ENCODE data around the gene KRT6A.
"Not testable (repeated sequence)": the region's sequence is repeated elsewhere in the genome, so short reads cannot be mapped to it uniquely, and the experiment has no call there.

KRT6A gene

DNA sequence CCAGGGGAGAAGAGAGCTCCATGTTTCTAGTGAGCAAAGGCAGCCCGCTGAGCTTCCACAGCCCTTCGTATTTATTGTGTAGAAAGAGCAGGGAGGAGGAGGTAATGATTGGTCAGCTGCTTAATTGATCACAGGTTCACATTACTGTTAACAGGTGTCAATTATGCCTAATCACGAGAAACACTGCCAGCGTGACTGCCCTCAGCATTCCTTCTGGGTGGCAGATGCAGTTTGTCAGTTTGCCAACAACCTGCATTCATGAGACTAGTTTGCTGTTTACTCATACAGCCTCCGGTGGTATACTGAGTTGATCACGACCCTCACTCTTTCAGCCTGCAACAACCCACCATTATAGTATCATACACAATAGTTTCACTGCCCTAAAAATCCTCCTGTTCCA is 7.5 kb upstream of the KRT6A start:
- not testable (repeated sequence) for DNase-seq

DNA sequence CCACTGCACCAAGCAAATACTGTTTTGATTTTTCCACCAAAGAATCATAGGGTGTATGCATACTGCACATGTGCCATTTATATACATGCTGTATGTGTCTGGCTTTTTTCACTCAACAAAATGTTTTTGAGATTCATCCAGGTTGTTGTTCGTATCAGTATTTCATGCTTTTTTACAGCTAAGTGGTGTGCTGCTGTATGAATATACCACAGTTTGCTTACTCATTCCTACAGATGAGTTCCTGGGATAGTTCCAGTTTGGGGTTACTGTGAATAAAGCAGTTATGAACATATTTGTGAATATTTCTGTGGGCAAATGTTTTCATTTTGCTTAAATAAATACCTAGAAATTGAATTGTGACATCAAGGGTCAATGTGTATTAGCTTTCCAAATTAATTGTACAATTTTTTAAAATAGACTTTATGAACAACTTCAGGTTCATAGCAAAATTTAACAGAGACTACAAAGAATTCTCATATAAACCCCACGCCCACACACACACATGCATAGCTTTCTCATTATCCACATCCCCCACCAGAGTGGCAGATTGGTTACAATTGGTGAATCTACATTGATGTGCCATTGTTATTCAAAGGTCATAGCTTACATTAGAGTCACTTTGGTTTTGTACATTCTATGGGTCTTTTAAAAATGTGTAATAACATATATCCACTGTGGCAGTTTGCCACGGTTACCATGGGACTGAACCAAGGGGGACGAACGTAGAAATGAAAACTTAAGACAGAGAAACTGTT is 6.9 kb upstream of the KRT6A start:
- DNase-seq, result no peak

DNA sequence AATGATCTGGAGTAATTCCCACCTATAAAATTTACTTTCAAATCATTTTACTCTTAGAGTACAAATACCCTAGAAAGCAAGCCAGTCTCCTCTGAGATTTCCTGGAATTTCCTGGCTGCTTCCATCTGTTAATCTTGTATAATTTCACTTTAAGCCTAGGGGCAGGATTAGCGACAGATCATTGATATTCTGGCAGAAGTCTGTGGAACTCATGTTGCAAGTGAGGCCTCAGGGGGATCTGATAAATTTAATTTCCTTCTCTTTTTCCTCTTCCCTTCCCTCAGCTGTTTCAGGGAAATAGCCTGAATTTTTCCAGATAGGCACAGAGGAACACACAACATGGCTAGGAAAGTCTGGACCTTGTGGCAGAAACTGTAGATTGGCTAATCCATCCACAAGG is 5.9 kb upstream of the KRT6A start:
- no peak for DNase-seq

DNA sequence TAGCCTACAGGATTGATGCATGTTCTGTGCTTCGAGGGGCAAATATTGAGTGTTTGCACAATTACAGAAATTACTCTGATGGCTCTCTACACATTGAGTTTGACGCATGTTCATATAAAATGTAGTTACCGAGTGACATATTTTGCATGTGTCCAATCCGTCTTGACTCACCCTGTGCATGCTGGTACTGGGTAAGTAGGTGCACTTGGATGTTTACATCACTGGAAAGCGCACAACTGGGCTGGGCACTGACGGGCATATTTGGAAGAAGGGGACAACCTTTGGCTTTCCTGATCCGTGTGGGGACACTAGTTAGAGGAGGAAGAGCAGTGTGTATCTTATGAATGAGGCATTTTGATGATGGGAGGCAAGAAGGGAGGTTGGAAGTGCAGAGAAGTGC is 4.9 kb upstream of the KRT6A start:
- no peak for DNase-seq

DNA sequence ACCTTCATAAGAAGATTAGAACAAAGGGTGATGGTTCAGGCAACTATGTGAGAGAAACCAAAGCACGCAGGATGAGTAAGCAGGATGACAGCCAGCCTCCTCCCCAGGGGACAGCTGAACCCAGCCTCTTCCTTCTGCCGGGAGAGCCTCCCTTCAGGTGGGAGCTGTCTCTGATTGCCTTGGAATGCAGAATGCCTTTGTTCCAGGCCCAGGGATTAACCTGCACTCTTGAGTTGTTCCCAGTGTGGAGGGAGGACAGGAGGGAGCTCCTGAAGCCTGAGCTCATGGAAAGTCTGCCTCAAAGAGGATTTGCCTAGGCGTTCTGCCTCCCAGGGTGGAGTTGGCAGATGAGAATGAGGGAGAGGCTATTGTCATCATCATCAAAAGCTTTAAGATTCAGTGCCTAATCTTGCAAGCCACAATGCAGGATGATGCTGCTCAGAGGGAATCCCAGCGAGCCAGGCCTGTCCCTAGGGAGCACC is 3.6 kb upstream of the KRT6A start:
- DNase-seq, result no peak

DNA sequence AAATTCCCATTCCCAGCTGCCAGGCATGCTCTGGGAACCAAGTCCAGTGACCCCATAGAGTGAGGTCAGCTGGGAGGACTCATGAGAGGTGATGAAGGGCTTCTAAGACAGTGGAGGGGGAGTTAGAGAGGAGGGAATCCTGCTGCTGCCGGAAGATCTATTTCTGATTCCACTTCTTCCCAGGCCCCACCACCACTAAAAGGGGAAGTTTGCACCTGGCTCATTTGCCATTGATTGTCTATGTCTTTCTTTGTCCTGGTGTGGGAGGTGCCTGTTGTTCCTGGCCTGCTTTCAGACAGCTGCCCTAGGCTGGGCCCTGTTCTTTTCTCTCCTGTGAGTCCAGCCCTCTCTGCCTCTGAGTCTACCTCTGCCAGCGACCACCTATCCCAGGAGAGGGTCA is 3.0 kb upstream of the KRT6A start:
- no peak for DNase-seq

DNA sequence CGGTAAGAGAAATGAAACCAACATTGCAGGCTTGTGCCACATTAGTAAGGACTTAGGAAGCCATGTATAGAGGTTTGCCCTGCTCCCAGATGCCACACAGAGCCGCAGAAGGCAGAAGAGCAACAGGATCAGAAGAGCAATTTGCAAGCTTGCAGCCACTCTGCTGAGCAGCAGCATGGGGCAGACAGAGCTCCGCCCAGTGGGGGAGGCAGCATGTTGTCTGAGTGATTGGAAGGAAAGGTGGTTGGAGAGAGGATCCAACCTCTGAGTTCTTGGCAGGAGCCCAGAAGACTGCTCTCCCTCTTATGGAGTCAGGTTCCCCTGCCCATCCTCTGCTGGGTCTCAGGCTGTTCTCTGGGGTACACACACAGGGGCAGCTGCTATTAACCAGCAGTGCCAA is 2.3 kb upstream of the KRT6A start:
- DNase-seq, result no peak

DNA sequence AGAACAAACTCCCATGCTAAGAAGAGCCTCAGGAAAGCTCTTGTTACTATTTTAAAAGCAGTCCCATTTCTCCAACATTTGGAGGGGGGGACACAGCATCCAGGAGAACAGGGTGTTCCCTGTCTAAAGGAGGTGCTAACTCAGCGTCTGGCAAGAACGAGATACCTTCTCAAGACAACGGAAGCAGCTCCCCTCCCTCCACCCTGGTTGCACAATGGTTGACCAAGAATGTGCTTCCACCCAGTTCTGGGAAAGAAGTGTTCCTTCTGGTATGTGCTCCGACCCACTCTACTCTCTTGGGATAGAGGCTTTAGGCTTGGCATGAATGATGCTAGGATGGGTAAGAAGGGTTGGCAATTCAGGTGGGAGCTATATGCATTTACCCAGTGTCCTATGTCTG is 1.5 kb upstream of the KRT6A start:
- DNase-seq, result no peak

DNA sequence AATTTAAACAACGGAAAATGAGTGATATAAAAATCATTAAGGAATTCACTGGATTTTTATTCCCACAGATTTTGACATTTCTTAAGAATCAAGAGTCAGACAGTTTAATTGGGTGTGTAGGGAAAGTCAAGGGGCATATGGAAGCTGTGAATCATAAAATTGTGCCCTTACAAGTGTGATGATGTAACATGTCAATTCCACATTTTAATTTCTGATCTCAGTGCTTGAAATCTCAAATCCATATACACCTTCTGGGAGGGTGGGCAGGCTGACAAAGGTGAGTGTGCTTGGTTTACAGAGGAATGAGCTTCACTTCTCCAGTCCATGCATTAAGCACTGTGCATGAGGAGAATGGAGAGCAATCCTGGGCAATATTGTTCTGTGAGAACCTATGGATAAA is 1.0 kb upstream of the KRT6A start:
- DNase-seq, result no peak

DNA sequence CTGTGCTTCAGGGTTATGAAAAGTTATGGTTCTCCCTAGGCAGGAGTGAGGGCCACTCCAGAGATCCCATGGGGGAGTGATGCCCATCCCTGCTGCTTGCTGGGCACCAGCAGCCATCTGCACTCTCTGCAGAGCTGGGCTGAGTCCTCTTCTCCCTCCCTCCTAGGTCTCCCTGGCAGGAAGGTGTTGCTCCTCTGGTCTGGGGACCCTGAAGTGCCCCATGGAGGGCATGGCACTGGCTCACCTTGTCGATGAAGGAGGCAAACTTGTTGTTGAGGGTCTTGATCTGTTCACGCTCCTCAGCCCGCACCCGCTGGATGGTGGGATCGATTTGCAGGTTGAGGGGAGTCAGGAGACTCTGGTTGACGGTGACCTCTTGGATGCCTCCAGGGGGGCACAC is 652 bp downstream of the KRT6A start:
- DNase-seq, result not testable (repeated sequence)

DNA sequence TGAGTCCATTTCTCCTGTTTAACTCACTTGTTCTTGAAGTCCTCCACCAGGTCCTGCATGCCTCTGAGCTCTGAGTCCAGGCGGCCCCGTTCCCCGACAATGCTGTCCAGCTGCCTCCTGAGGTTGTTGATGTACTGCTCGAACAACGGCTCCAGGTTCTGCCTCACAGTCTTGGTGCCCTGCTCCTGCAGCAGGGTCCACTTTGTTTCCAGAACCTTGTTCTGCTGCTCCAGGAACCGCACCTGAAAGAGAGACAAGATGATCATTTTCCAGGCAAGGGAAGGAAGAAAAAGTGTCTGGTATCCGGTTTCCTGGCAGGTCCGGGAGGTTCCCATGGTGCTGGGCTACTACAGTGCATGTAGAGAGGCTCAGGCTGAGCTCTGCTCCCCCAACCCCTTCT is 1.6 kb downstream of the KRT6A start:
- not testable (repeated sequence) for DNase-seq

DNA sequence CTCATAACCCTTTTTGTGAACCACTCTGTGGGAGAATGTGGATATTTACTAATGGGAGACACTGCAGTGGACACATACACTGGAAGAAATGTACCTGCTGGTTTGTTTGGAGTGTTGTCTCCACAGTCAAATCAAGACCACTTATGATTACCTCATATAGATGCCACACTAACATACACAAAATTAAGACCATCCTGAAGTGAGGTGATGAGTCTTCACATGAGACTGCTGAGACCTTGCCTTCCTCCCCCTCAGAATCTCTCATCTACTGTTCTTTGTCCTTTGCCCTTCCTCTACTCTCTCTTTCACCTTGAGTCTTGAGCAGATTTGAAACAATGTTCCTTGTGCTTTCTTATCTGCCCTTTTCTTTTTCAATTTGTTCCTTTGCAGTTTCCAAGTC is 4.3 kb downstream of the KRT6A start:
- DNase-seq, result no peak

DNA sequence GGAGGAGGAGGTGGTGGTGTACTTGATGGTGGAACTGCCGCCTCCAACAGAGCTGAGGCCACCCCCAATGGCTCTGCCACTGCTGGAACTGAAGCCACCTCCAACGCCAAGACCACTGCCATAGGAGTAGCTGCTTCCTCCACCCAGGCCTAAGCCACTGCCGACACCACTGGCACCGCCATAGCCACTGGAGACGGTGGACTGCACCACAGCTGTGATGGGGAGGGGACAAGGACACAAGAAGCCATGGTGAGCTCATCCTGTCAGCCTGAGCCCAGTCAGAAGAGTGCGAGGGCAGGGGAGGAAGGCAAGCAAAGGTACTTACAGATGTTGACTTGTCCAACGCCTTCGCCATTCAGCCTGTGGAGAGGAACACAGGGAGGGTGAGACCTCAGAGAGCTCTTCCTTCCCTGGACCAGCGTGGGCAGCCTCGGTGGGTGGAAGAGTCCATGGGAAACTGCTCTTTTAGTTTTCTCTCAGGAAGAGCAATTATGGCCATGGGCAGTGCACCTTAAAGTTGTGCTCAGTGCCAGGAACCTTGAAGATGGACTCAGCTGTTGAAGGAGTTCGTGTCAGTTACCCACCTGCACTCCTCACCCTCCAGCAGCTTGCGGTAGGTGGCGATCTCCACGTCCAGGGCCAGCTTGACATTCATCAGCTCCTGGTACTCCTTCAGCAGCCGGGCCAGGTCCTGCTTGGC is 5.2 kb downstream of the KRT6A start:
- not testable (repeated sequence) for DNase-seq

DNA sequence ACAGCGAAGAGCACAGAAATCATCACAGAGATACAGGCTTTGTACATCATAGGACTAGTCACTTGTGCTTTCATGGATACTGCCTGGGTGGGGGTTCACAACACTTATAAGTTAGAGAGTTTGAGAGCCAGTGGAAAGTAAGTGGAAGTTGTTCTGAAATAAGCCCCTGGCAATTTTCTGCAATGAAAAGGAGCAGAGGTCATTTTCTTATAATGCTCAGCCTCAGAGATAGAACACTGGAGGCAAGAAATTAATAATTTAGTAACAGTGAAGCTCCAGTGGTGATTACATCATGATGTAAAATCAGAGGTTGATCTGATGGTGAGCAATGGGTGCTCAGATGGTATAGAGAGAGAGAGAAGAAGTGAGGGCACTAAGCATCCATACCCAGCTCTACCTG is 5.8 kb downstream of the KRT6A start:
- no peak for DNase-seq

DNA sequence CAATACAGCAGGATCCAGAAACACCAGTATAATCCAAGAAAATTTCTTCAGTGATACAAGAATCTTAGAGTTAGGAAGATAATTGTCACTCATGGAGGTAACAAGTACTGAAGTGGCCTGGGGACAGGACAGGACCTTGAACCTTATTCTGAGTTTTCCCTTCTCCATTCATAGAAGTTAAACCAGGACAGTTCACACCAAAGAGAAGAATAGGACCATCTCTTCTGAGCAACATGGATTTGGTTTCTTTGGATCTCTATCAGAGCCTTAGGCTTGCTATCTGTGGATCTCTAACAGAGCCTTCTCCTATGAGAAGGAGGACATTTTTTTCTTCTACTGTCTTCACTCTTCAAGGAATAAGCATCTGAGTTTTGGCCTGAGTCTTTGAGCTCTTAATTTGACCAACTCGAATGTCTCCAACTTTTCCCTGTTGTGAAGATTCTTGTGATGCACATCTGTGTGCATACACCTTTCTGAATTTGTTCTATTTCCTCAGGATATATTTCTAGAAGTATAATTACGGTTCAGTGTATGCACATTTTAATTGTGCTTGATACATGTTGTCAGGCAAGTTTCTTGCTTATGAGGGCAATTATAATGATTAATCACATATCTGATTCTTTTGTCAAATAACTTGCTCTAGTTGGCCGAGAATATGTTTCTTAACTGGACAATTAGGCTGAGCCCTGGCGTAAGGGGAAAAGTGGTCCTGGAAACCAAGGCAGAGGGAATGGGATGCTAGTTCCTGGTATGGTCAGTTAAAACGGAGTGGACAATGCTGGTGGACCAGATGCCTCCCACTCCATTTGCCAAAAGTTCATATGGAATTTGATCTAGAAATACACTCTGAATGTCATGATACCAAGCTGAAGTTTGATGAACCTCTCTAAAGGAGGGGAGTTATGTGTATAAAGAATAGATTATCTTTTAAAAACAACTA is 6.6 kb downstream of the KRT6A start:
- no peak for DNase-seq

DNA sequence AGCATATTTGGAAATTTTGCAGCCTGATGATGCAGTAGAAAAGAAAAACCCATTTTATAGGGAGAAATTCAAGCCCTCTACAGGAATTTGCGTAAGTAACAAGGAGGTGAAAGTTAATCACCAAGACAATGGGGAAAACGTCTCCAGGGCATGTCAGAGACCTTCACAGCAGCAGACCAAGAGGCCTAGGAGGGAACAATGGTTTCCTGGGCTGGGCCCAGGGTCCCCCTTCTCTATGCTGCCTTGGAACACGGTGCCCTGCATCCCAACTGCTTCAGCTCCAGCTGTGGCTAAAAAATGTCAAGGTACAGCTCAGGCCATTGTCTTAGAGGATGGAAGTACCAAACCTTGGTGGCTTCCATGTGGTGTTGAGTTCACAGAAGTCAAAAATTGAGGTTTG is 13.0 kb downstream of the KRT6A start:
- no peak for DNase-seq

DNA sequence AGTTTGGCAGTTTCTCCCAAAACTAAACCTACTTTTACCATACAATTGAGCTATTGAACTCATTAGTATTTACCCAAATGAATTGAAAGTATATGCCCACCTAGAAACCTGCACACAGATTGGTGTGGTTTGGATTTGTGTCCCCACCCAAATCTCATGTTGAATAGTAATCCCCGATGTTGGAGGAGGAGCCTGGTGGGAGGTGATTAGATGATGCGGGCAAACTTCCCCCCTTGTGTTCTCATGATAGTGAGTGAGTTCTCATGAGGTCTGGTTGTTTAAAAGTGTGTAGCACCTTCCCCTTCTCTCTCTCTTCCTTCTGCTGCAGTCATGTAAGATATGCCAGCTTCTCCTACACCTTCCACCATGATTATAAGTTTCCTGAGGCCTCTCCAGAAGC is 15.4 kb downstream of the KRT6A start:
- no peak for DNase-seq

DNA sequence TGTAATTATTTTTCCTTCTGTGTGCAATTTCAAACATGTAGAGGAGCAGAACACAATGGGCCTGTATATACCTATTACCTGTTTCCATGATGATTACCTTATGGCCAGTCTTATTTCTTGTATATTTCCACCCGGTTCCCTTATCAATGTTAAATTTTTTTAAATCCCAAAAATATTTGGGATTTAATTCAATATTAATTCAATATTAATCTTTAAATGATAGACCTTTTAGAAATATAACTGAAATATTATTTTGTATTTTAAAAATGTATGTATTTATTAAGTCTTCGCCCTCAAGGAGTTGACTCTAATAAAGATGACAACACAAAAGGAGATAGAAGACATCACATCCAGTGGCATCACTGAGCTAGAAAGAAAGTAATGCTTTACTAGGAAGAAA is 18.8 kb downstream of the KRT6A start:
- no peak for DNase-seq

DNA sequence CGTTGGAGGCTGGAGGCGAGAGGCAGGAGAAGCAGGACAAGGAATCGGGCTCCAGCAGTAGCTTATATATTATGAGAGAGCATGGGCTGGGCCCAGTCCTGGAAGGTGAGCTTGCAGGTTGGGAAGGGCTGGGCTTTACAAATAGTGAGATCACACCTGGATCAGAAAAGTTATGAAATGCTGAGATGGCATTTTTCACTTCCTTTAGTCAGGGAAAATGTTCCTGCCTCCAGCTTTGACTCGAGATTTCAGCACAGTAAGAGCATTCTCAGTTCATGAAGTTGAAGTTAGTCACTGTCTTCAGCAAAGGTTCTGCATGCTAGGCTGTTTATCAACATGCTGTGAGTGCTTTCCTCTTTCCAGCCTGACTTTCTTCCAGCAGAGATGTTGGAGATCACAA is 19.3 kb downstream of the KRT6A start, which contains the start of gene KRT6C:
Gene KRT6C (minus strand): TSS at position 38 of the 400 bp plus-strand sequence. CDS start 68 bp downstream, outside the sequence.
- no peak for DNase-seq

DNA sequence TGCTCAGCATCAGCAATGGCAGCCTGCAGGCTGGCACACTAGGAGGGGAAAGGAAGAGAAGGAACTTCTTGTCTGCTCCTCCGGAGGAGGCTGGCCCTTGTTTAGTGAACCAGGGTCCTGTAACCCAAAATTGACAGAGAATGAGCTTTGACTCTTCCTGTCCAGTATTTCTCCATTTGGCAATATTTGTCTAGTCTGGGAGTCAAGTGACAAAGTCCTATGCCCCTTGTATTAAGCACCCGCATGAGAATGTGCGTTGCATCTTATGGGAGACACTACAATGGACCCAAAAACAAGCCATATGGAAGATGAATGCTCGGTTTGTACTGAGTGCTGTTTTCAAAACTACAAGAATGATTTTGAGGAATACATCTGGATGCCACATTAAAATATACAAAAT is 23.2 kb downstream of the KRT6A start:
- DNase-seq, result no peak

DNA sequence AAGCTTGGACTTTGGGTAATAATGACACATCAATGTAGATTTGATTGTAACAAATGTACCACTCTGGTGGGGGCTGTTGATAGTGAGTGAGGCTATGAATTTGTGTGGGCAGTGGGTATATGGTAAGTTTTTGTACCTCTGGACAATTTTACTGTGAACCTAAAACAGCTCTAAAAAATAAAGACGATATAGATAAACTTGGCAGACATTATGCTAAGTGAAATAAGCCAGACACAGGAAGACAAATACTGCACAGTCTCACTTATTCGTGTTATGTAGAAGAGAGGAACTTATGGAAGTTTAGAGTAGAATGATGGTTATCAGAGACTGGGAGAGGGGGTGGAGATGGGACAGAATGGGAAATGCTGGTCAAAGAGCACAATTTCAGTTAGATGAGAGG is 28.2 kb downstream of the KRT6A start:
- DNase-seq, result no peak

DNA sequence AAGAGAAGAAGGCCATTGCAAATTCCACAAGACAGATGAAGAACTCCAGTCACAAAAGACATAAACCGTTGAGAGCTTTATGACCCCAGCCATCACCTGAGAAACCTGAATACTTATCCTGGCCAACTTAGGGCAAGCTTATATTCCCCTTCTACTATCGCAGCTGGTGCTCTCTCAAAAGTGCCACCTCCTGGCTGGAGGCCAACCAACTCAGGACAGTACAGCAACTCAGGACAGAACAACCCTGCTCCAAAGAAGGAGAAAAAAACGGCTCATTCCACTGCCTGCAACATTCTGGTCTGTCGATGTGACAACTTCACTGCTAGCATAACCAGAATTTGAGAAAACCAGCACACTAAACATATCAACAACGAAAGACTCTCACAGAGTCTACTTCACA is 31.4 kb downstream of the KRT6A start:
- DNase-seq, result no peak

DNA sequence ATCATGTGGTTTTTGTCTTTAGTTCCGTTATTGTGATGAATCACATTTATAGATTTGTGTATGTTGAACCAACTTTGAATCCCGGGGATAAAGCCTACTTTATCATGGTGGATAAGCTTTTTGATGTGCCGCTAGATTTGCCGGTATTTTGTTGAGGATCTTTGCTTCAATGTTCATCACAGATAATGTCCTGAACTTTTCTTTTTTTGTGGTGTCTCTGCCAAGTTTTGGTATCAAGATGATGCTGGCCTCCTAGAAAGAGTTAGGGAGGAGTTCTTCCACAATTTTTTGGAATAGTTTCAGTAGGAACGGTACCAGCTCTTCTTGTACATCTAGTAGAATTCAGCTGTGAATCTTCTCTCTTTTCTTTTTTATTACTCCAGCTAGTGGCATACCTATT is 34.2 kb downstream of the KRT6A start:
- DNase-seq, result no peak

Measured in right forelimb (tissue), 1 donor.